Measurements from ENCODE around the gene DCD.

The DCD gene

DNA sequence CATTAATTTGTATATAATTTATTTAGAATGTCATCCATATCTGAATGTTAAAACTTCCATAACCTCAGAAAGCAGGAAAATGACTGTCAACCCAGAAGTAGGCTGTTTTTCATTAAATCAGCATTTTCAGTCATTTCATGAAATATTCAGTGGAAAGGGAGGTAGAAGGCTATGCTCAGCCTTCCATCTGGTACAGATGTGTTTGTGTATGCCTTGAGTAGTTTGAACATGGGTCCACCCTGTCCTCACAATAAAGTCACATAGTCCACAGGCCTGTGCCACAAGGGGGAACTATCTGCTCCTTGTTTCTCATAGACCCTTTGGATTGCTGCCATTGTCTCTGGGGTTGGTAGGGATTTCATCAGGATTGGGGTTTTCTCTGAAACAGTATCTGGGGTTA is 22.6 kb downstream of the DCD start:
- H3K4me1 ChIP-seq (ENCODE audit: insufficient read depth, low read length), result no peaks in the 10 kb centered on the region

DNA sequence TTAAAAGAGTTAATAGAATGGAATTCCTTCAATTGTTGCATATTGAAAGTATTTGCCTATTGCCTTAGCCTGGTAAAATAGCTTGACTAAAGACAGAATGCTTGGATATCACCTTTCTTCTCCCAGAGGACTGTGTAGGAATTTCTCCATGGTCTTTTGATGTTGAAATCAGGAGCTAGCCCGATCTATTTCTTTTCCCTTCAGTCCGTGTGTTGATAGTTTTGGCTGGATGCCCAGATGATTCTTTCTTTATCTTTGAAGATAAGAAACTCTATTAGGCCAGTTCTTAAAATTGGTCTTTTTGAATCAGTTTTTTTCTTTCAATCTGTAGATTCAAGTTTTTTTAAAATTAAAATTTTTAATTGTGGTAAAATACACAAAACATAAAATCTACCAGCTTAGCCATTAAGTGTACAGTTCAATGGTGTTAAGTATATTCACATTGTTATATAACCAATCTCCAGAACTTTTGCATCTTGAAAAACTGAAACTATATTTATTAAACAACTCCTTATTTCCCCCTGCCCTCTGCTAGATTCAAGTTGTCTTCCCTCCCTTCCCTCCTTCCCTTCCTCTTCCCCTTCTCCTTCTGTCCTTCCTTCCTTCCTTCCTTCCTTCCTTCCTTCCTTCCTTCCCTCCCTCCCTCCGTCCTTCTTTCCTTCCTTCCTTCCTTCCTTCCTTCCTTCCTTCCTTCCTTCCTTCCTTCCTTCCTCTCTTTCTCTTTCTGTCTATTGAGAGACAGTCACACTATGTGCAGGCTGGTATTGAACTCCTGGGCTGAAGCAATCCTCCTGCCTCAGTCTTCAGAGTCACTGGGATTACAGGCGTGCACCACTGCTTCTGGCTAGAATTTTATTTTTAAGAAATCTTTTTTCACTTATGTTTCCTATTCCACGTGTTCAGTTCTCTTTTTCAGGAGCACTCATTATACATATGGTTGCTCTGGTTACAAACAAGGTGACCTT is 23.6 kb downstream of the DCD start:
- H3K9me3 ChIP-seq (ENCODE audit: insufficient read depth, low read depth, low read length), result peaks cover 17% of the 10 kb centered on the region
- no peak overlapping the region for H3K4me3 ChIP-seq (ENCODE audit: low read length)
- H3K27ac ChIP-seq (ENCODE audit: low read length), result no peak overlapping the region
- no peaks in the 10 kb centered on the region; the same call in 1 of the 2 replicates for H3K27me3 ChIP-seq (ENCODE audit: insufficient read depth, low read length)
- H3K4me1 ChIP-seq (ENCODE audit: insufficient read depth, low read length), result no peaks in the 10 kb centered on the region
- no peaks in the 10 kb centered on the region for H3K36me3 ChIP-seq (ENCODE audit: insufficient read depth, low read depth, low read length)
- no peak overlapping the region for H3K9ac ChIP-seq (ENCODE audit: low read depth, low read length)

More for the DNA sequence above, 22.6 kb downstream of the DCD start:
- no peaks in the 10 kb centered on the region; the same call in 1 of the 2 replicates for H3K27me3 ChIP-seq (ENCODE audit: insufficient read depth, low read length)
- H3K27ac ChIP-seq (ENCODE audit: low read length), result no peak overlapping the region
- no peaks in the 10 kb centered on the region for H3K36me3 ChIP-seq (ENCODE audit: insufficient read depth, low read depth, low read length)
- H3K9ac ChIP-seq (ENCODE audit: low read depth, low read length), result no peak overlapping the region
- H3K4me3 ChIP-seq (ENCODE audit: low read length), result no peak overlapping the region
- peaks cover 17% of the 10 kb centered on the region for H3K9me3 ChIP-seq (ENCODE audit: insufficient read depth, low read depth, low read length)

DNA sequence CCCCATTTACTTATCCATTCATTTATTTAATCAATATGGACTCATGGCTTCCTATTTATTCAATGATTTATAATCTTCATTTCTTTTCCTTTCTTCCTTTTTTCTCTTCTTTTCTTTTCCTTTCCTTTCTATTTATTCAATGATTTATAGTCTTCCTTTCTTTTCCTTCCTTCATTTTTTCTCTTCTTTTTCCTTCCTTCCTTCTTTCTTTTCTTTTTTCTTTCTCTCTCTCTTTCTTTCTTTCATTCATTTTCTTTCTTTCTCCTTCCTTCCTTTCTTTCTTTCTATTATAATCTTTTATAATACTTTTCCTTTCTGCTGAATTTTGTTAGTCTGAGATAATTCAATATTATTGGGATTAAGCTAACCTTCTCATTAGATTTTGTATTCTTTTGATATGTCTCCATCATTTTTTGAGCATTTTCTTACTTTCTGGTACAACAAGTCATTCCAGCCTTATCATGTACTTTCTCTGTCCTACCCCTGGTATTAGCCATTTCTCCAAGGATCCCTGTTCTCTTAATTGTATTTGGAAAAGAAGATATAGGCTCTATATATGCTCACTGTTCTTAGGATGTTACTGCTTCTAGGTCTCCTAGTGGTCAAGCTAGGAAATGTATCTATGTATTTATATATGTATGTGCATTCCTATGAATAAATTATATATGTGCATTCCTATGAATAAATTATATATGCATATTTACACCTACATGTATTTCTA is 25.5 kb downstream of the DCD start:
- H3K4me3 ChIP-seq (ENCODE audit: low read length), result no peak overlapping the region
- peaks cover 7% of the 10 kb centered on the region; the same call in 1 of the 2 replicates for H3K9me3 ChIP-seq (ENCODE audit: insufficient read depth, low read depth, low read length)
- H3K36me3 ChIP-seq (ENCODE audit: insufficient read depth, low read depth, low read length), result no peaks in the 10 kb centered on the region
- H3K27me3 ChIP-seq (ENCODE audit: insufficient read depth, low read length), result peaks cover 3% of the 10 kb centered on the region
- H3K27ac ChIP-seq (ENCODE audit: low read length), result no peak overlapping the region
- H3K9ac ChIP-seq (ENCODE audit: low read depth, low read length), result no peak overlapping the region
- no peaks in the 10 kb centered on the region for H3K4me1 ChIP-seq (ENCODE audit: insufficient read depth, low read length)

- Histone ChIP-seq H3K27me3 (ENCODE audit: insufficient read depth, low read length) (peaks cover 48% of the 10 kb centered on the region), H3K9ac (ENCODE audit: low read depth, low read length) (no peak overlapping the region), H3K4me1 (ENCODE audit: insufficient read depth, low read length) (no peaks in the 10 kb centered on the region), H3K4me3 (ENCODE audit: low read length) (no peak overlapping the region), H3K36me3 (ENCODE audit: insufficient read depth, low read depth, low read length) (no peaks in the 10 kb centered on the region), H3K9me3 (ENCODE audit: insufficient read depth, low read depth, low read length) (no peaks in the 10 kb centered on the region), H3K27ac (ENCODE audit: low read length) (no peak overlapping the region)
These were observed 31.1 kb downstream of the DCD start for GRCh38 chr12:54616933-54617680.

DNA sequence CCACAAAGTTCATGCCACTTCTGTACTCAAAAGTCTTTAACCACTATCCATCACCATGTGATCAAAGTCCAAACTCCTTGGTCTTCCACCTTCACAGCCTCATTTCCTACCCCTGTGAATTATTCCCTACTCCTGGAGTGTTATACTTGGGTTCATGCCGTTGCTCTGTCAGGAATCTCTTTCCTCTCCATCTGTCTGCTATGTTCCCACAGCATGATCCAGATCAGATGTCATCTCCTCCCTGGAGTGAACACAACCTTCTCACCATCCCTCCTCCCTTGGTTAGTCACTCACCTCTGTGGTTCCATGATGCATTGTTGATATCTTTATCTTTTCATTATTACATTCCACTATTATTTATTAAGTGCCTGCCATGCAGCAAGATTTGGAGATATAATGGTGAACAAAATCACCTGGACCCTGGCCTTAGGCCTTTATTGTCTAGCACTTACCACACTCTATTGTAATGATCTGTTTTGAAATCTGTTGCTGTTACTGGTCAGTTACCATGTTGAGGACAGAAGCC is 35.9 kb downstream of the DCD start:
- no peaks in the 10 kb centered on the region for H3K9me3 ChIP-seq (ENCODE audit: insufficient read depth, low read depth, low read length)
- H3K27me3 ChIP-seq (ENCODE audit: insufficient read depth, low read length), result peaks cover 78% of the 10 kb centered on the region
- no peaks in the 10 kb centered on the region for H3K4me1 ChIP-seq (ENCODE audit: insufficient read depth, low read length)
- no peak overlapping the region for H3K9ac ChIP-seq (ENCODE audit: low read depth, low read length)
- H3K27ac ChIP-seq (ENCODE audit: low read length), result no peak overlapping the region
- H3K36me3 ChIP-seq (ENCODE audit: insufficient read depth, low read depth, low read length), result no peaks in the 10 kb centered on the region
- no peak overlapping the region for H3K4me3 ChIP-seq (ENCODE audit: low read length)

- H3K4me3 ChIP-seq (ENCODE audit: low read length), result no peak overlapping the region
- H3K9me3 ChIP-seq (ENCODE audit: insufficient read depth, low read depth, low read length), result no peaks in the 10 kb centered on the region
- no peaks in the 10 kb centered on the region for H3K36me3 ChIP-seq (ENCODE audit: insufficient read depth, low read depth, low read length)
- H3K27ac ChIP-seq (ENCODE audit: low read length), result no peak overlapping the region
- H3K9ac ChIP-seq (ENCODE audit: low read depth, low read length), result no peak overlapping the region
- H3K4me1 ChIP-seq (ENCODE audit: insufficient read depth, low read length), result no peaks in the 10 kb centered on the region
- peaks cover 72% of the 10 kb centered on the region for H3K27me3 ChIP-seq (ENCODE audit: insufficient read depth, low read length)
These were observed 36.4 kb downstream of the DCD start for GRCh38 chr12:54611715-54612149.

DNA sequence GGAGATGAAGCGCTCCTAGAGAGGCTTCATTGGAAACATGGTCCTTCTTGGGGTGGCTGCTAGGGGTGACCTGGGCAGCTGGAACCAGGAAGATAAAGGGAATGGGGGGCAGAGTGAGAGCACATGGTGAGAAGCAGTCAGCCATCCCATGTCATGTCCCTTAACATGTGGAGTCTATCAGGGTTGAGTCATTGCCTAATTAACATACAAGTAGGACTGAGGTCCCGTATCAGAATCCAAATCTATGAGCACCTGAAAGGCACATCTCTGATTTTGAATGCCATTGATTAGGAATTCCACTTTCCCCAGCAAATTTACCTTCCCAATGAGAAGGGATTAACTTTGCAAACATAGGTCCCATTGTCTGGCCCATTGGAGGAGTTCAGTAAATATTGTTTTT is 39.4 kb downstream of the DCD start:
- H3K4me3 ChIP-seq (ENCODE audit: low read length), result no peak overlapping the region
- no peaks in the 10 kb centered on the region for H3K4me1 ChIP-seq (ENCODE audit: insufficient read depth, low read length)
- no peaks in the 10 kb centered on the region for H3K36me3 ChIP-seq (ENCODE audit: insufficient read depth, low read depth, low read length)
- H3K9ac ChIP-seq (ENCODE audit: low read depth, low read length), result no peak overlapping the region
- H3K27ac ChIP-seq (ENCODE audit: low read length), result no peak overlapping the region
- H3K27me3 ChIP-seq (ENCODE audit: insufficient read depth, low read length), result peaks cover 49% of the 10 kb centered on the region
- no peaks in the 10 kb centered on the region for H3K9me3 ChIP-seq (ENCODE audit: insufficient read depth, low read depth, low read length)

DNA sequence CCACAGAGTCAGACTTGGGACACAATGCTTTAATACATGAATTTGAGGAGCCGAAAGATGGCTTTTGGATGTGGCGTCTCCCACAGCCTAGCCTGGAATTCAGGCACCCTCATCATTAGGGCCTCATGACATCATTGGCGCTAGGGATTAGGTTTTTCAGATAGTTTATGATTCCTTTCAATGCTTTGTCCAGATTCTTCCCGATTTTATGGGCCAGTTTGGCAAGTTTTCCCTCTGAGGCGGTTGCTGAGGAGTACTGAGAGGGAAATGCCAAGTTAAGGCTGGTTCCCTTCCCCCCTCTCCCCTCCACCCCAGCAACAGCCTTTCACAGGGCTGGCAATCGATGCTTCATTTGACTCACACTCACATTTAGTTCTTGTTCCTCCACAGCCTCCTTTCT is 40.0 kb downstream of the DCD start:
- Histone ChIP-seq H3K27me3 (ENCODE audit: insufficient read depth, low read length) (peaks cover 47% of the 10 kb centered on the region), H3K4me1 (ENCODE audit: insufficient read depth, low read length) (no peaks in the 10 kb centered on the region), H3K27ac (ENCODE audit: low read length) (no peak overlapping the region), H3K4me3 (ENCODE audit: low read length) (no peak overlapping the region), H3K9me3 (ENCODE audit: insufficient read depth, low read depth, low read length) (no peaks in the 10 kb centered on the region), H3K9ac (ENCODE audit: low read depth, low read length) (no peak overlapping the region), H3K36me3 (ENCODE audit: insufficient read depth, low read depth, low read length) (no peaks in the 10 kb centered on the region)

DNA sequence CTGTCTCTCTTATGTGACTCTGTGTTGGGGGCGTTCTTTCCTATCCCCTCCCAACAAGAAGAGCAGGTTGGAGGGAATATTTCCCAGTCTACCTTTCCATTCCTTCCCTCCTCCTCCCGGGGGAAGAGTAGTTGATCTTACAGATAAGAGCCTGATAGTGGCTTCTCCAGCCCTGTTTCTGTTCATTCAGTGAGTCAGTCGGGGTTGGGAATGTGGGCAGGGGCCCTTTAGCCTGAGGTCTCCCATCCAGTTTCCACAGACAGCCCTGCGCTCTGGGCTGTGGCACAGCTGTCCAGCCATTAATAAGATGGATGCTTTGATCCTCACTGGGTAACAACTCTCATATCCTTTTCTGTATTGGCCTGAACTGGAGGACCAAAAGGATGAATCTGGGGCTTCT is 41.6 kb downstream of the DCD start:
- H3K27me3 ChIP-seq (ENCODE audit: insufficient read depth, low read length), result peaks cover 31% of the 10 kb centered on the region
- no peaks in the 10 kb centered on the region for H3K36me3 ChIP-seq (ENCODE audit: insufficient read depth, low read depth, low read length)
- H3K4me1 ChIP-seq (ENCODE audit: insufficient read depth, low read length), result no peaks in the 10 kb centered on the region
- no peaks in the 10 kb centered on the region for H3K9me3 ChIP-seq (ENCODE audit: insufficient read depth, low read depth, low read length)
- H3K27ac ChIP-seq (ENCODE audit: low read length), result no peak overlapping the region
- H3K4me3 ChIP-seq (ENCODE audit: low read length), result no peak overlapping the region
- no peak overlapping the region for H3K9ac ChIP-seq (ENCODE audit: low read depth, low read length)

- no peaks in the 10 kb centered on the region for H3K9me3 ChIP-seq (ENCODE audit: insufficient read depth, low read depth, low read length)
- no peak overlapping the region for H3K4me3 ChIP-seq (ENCODE audit: low read length)
- no peaks in the 10 kb centered on the region for H3K36me3 ChIP-seq (ENCODE audit: insufficient read depth, low read depth, low read length)
- no peak overlapping the region for H3K27ac ChIP-seq (ENCODE audit: low read length)
- H3K9ac ChIP-seq (ENCODE audit: low read depth, low read length), result no peak overlapping the region
- H3K4me1 ChIP-seq (ENCODE audit: insufficient read depth, low read length), result no peaks in the 10 kb centered on the region
- H3K27me3 ChIP-seq (ENCODE audit: insufficient read depth, low read length), result peaks cover 19% of the 10 kb centered on the region
These were observed 42.8 kb downstream of the DCD start for GRCh38 chr12:54605138-54605970.
